HepG2 (cell line): ENCODE results near the gene SEMA3B. TPM values are rescaled to one million over a fixed set of nuclear protein-coding genes. Genes with fewer than 3 reads are reported as not detected.

Experiments
- ARNT ChIP-seq: fragments of 450-650 bp; IDR thresholded peaks from 2 replicates; pipeline ENCODE4 v1.6.1; 2017
- BCL6 ChIP-seq: IDR thresholded peaks from 2 replicates; pipeline ENCODE4 v1.6.1; 2016; ENCODE audit warnings: missing genetic modification reagents, missing compliant biosample characterization
- CBFB ChIP-seq: sonication (generic); formaldehyde crosslinking; IDR thresholded peaks from 2 replicates; pipeline ENCODE4 v1.4.0; 2020; ENCODE audit warnings: missing genetic modification reagents
- ELF3 ChIP-seq: IDR thresholded peaks from 2 replicates; pipeline ENCODE4 v1.6.1; 2016; ENCODE audit warnings: missing genetic modification reagents, missing compliant biosample characterization
- FUBP1 ChIP-seq: sonication (generic); formaldehyde crosslinking; IDR thresholded peaks from 2 replicates; pipeline ENCODE4 v1.5.1; 2020; ENCODE audit warnings: missing genetic modification reagents, mild to moderate bottlenecking, borderline replicate concordance
- MTF2 ChIP-seq: sonication (generic); formaldehyde crosslinking; IDR thresholded peaks from 2 replicates; pipeline ENCODE4 v1.5.0; 2020; ENCODE audit warnings: missing genetic modification reagents, borderline replicate concordance
- NR2F2 ChIP-seq: IDR thresholded peaks from 2 replicates; pipeline ENCODE4 v1.6.1; 2012; ENCODE audit warnings: low read depth, inconsistent platforms, borderline replicate concordance
- PTBP1 ChIP-seq: fragments of 200-400 bp; formaldehyde crosslinking; IDR thresholded peaks from 2 replicates; pipeline ENCODE4 v1.6.1; 2018; ENCODE audit warnings: low read length, low read depth; ENCODE audit not compliant: poor library complexity, severe bottlenecking
- RARA ChIP-seq: IDR thresholded peaks from 2 replicates; pipeline ENCODE4 v1.6.1; 2016; ENCODE audit warnings: missing genetic modification reagents, missing compliant biosample characterization
- SIN3A ChIP-seq: IDR thresholded peaks from 2 replicates; pipeline ENCODE4 v1.6.1; 2011; ENCODE audit warnings: low read depth, mild to moderate bottlenecking, control low read depth, low read length, borderline replicate concordance
- SKIL ChIP-seq: sonication (generic); formaldehyde crosslinking; IDR thresholded peaks from 2 replicates; pipeline ENCODE4 v1.8.0; 2022; ENCODE audit warnings: missing genetic modification reagents, mild to moderate bottlenecking, moderate library complexity, borderline replicate concordance
- TRAFD1 ChIP-seq: sonication (generic); formaldehyde crosslinking; IDR thresholded peaks from 2 replicates; pipeline ENCODE4 v1.5.1; 2020; ENCODE audit warnings: missing genetic modification reagents, mild to moderate bottlenecking, borderline replicate concordance
- ZFP37 ChIP-seq: sonication (generic); formaldehyde crosslinking; IDR thresholded peaks from 2 replicates; pipeline ENCODE4 v1.4.0; 2020; ENCODE audit warnings: missing genetic modification reagents, borderline replicate concordance
- ZNF235 ChIP-seq: sonication (generic); formaldehyde crosslinking; IDR thresholded peaks from 2 replicates; pipeline ENCODE4 v1.8.1; 2023; ENCODE audit warnings: mild to moderate bottlenecking, missing genetic modification reagents, borderline replicate concordance
- ZNF441 ChIP-seq: sonication (generic); formaldehyde crosslinking; IDR thresholded peaks from 2 replicates; pipeline ENCODE4 v1.7.0; 2021; ENCODE audit warnings: missing genetic modification reagents, borderline replicate concordance
- ZNF460 ChIP-seq: sonication (generic); formaldehyde crosslinking; IDR thresholded peaks from 2 replicates; pipeline ENCODE4 v1.5.1; 2020; ENCODE audit warnings: missing genetic modification reagents, mild to moderate bottlenecking, borderline replicate concordance
- ZNF549 ChIP-seq: sonication (generic); formaldehyde crosslinking; IDR thresholded peaks from 2 replicates; pipeline ENCODE4 v1.5.0; 2020; ENCODE audit warnings: missing genetic modification reagents
- polyA plus RNA-seq, 8 experiments: library from polyadenylated mRNA; depleted of rRNA in 3 of 8; stranded (reverse) in 7 of 8; unstranded in 1 of 8; fragments of >200 nt; fragmentation: Illumina TruSeq in 4 of 8; extraction: Trizol in 4 of 8; gene quantifications; 2 replicates each; pipeline versions ENCODE4 v1.2.1 to v1.2.3, GENCODE V29; 2011 to 2016; ENCODE audit warnings: low read depth in 4 of 8, missing spikeins in 1 of 8, mixed read lengths in 1 of 8; ENCODE audit not compliant: insufficient read depth in 1 of 8
- total RNA-seq, 5 experiments: library from RNA; depleted of rRNA; stranded (reverse); fragments of >200 nt; fragmentation: Illumina TruSeq; extraction: Trizol; gene quantifications; 2 replicates each; pipeline ENCODE4 v1.2.3, GENCODE V29; 2016; ENCODE audit warnings: low read depth in 1 of 5
- TF ChIP-seq, protein P1 (sequence below): sonication (generic); formaldehyde crosslinking; IDR thresholded peaks from 2 replicates; pipeline ENCODE4 v1.5.0; 2020; ENCODE audit warnings: mild to moderate bottlenecking, missing genetic modification reagents, borderline replicate concordance
- TF ChIP-seq, protein P2 (sequence below): sonication (generic); formaldehyde crosslinking; IDR thresholded peaks from 2 replicates; pipeline ENCODE4 v1.9.0; 2021; ENCODE audit warnings: missing genetic modification reagents, borderline replicate concordance

SEMA3B gene
- total and polyA plus RNA-seq, 2 of the 13 experiments (the other 11 are each of a cell fraction or from before 2014, with no cell fraction given): 93.2 to 158 TPM

- TF ChIP-seq NR2F2 (no peak), ZNF441 (CRISPR knock-in tag) (no peak), BCL6 (CRISPR knock-in tag) (no peak), FUBP1 (no peak), TRAFD1 (CRISPR knock-in tag) (0 out of 2 replicates have a peak, but pooled peaks have one; percentile 2), ELF3 (CRISPR knock-in tag) (0 out of 2 replicates have a peak, but pooled peaks have one; percentile 23), ZNF549 (CRISPR knock-in tag) (no peak), CBFB (CRISPR knock-in tag) (no peak), PTBP1 (no peak), SKIL (CRISPR knock-in tag) (no peak), ZFP37 (no peak), RARA (peak; percentile 34), ZNF235 (CRISPR knock-in tag) (no peak), ARNT (no peak), SIN3A (no peak), ZNF460 (CRISPR knock-in tag) (no peak), MTF2 (no peak)
- TF ChIP-seq, protein P1, sequence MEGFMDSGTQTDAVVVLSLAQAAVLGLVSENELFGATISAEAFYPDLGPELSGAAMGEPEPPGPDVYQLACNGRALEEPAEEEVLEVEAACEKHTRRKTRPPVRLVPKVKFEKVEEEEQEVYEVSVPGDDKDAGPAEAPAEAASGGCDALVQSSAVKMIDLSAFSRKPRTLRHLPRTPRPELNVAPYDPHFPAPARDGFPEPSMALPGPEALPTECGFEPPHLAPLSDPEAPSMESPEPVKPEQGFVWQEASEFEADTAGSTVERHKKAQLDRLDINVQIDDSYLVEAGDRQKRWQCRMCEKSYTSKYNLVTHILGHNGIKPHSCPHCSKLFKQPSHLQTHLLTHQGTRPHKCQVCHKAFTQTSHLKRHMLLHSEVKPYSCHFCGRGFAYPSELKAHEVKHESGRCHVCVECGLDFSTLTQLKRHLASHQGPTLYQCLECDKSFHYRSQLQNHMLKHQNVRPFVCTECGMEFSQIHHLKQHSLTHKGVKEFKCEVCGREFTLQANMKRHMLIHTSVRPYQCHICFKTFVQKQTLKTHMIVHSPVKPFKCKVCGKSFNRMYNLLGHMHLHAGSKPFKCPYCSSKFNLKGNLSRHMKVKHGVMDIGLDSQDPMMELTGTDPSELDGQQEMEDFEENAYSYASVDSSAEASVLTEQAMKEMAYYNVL (CRISPR knock-in tag): no peak
- TF ChIP-seq, protein P2, sequence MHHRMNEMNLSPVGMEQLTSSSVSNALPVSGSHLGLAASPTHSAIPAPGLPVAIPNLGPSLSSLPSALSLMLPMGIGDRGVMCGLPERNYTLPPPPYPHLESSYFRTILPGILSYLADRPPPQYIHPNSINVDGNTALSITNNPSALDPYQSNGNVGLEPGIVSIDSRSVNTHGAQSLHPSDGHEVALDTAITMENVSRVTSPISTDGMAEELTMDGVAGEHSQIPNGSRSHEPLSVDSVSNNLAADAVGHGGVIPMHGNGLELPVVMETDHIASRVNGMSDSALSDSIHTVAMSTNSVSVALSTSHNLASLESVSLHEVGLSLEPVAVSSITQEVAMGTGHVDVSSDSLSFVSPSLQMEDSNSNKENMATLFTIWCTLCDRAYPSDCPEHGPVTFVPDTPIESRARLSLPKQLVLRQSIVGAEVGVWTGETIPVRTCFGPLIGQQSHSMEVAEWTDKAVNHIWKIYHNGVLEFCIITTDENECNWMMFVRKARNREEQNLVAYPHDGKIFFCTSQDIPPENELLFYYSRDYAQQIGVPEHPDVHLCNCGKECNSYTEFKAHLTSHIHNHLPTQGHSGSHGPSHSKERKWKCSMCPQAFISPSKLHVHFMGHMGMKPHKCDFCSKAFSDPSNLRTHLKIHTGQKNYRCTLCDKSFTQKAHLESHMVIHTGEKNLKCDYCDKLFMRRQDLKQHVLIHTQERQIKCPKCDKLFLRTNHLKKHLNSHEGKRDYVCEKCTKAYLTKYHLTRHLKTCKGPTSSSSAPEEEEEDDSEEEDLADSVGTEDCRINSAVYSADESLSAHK (CRISPR knock-in tag): no peak
These were observed 53.6 kb downstream of the SEMA3B start, which contains the start of gene HYAL2 (continued) for GRCh38 chr3:50322386-50323091.
